ENCODE measurements around the gene KMT2E.
"Not testable (repeated sequence)": the region's sequence is repeated elsewhere in the genome, so short reads cannot be mapped to it uniquely, and the experiment has no call there.

KMT2E gene

GRCh38 chr7:105036217-105037168 is 22.5 kb downstream of the KMT2E start:
- DNase-seq (ENCODE audit: extremely low read depth, low read depth) = no peak
- no peak for TF ChIP-seq CTCF (IDR thresholded peaks at IDR 0.05; ENCODE audit: low read depth, low read length)

- no peak for TF ChIP-seq CTCF (IDR thresholded peaks at IDR 0.05; ENCODE audit: low read depth, low read length)
- no peak for DNase-seq (ENCODE audit: extremely low read depth, low read depth)
These were observed 23.3 kb downstream of the KMT2E start for GRCh38 chr7:105037319-105037718.

GRCh38 chr7:105044449-105045070 is 30.6 kb downstream of the KMT2E start:
- no peak for DNase-seq (ENCODE audit: extremely low read depth, low read depth)
- no peak for TF ChIP-seq CTCF (IDR thresholded peaks at IDR 0.05; ENCODE audit: low read depth, low read length)

GRCh38 chr7:105046414-105046813 is 32.4 kb downstream of the KMT2E start:
- DNase-seq (ENCODE audit: extremely low read depth, low read depth) = peak; percentile 11

GRCh38 chr7:105047932-105048331 is 33.9 kb downstream of the KMT2E start:
- TF ChIP-seq CTCF (IDR thresholded peaks at IDR 0.05; ENCODE audit: low read depth, low read length) = no peak
- no peak for DNase-seq (ENCODE audit: extremely low read depth, low read depth)

More at GRCh38 chr7:105046414-105046813, 32.4 kb downstream of the KMT2E start:
- TF ChIP-seq CTCF (IDR thresholded peaks at IDR 0.05; ENCODE audit: low read depth, low read length) = no peak

GRCh38 chr7:105050493-105050892 is 36.5 kb downstream of the KMT2E start:
- no peak for DNase-seq (ENCODE audit: extremely low read depth, low read depth)
- no peak for TF ChIP-seq CTCF (IDR thresholded peaks at IDR 0.05; ENCODE audit: low read depth, low read length)

GRCh38 chr7:105050899-105051298 is 36.9 kb downstream of the KMT2E start:
- not testable (repeated sequence) for DNase-seq (ENCODE audit: extremely low read depth, low read depth)
